PC-3 (cell line): Measurements from ENCODE around the gene SMYD3.

ENCODE experiments used
- CTCF ChIP-seq: fragments of 300-600 bp; sonication (generic); conservative IDR thresholded peaks from 2 replicates; pipeline ENCODE4 v1.5.1; 2017; ENCODE audit warnings: antibody characterized with exemption, low read depth, mild to moderate bottlenecking, low read length
- EZH2 ChIP-seq: fragments of 300-600 bp; sonication (generic); IDR thresholded peaks from one replicate; pipeline ENCODE4 v1.6.1; 2017; ENCODE audit warnings: antibody characterized with exemption, mild to moderate bottlenecking, low read length; ENCODE audit not compliant: unreplicated experiment
- EZH2phosphoT487 ChIP-seq: fragments of 300-600 bp; sonication (generic); IDR thresholded peaks from 2 replicates; pipeline ENCODE4 v1.6.1; 2018; ENCODE audit warnings: mild to moderate bottlenecking, antibody characterized with exemption, low read length, borderline replicate concordance

DNA sequence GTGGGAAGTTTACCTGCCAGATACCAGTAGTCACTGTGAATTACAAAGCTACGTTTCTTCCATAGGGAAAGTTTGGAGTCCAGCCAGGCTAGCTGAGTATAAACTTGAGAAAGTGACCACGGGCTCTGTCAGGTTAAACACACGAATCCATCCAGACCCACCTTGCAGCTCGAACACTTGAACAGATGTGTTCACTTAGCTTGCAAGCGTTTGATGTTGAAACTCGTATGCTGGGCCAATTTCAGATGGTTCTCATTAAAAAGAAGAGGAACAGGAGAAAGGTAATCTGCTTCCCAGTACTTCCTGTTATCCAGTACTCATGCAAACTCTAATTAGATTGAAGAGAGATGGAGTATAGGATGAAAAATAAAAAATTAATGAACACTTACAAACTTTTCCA is 636.4 kb downstream of the SMYD3 start:
- no peak for TF ChIP-seq EZH2
- no peak for TF ChIP-seq CTCF
- no peak for TF ChIP-seq EZH2phosphoT487
